T-helper 2 cell treated with Interferon-gamma antibody and Interleukin-4, amounts not matched to agents 100 ng/mL and 5 ng/mL, for 36 hours (primary cell): ENCODE results near the gene CD300LF. TPM values are rescaled to one million over a fixed set of nuclear protein-coding genes. Genes with fewer than 3 reads are reported as not detected.

Experiments used
- intact Hi-C: fragments of 100-400 bp; cut with micrococcal nuclease; formaldehyde crosslinking; loops from one replicate; pipeline ENCODE4 v1.15.1; 2023
- total RNA-seq: library from RNA; stranded (reverse); gene quantifications from 2 replicates; pipeline ENCODE4 v1.2.3, GENCODE V29; 2022

Gene CD300LF
- total RNA-seq, 1 donor from 2014 or later = not detected

- intact Hi-C loops = loop anchor here (5.0 kb wide), 1 partner anchor 279 kb away; the partner anchor contains the start of gene GPR142
These were observed 66.5 kb downstream of the CD300LF start for GRCh38 chr17:74646231-74646630.

- intact Hi-C loops = loop anchor here (5.0 kb wide), 1 partner anchor 278 kb away; the partner anchor contains the start of gene GPR142
These were observed 67.7 kb downstream of the CD300LF start for GRCh38 chr17:74645010-74645409.

- intact Hi-C loops = no loop called here
These were observed 68.3 kb downstream of the CD300LF start for GRCh38 chr17:74644419-74644818.

Other genes starting within 250 kb of the CD300LF start
- gene CD300A, start 246.3 kb downstream of the CD300LF start, total RNA-seq = 32.8 and 36.5 TPM in 2 replicates
- not detected in 2 replicates for gene CD300LB, start 181.4 kb downstream of the CD300LF start, total RNA-seq
- gene CD300C, start 166.8 kb downstream of the CD300LF start, total RNA-seq = 0.52 and 0.86 TPM in 2 replicates
- gene CD300H, start 145.4 kb downstream of the CD300LF start, total RNA-seq = not detected in 2 replicates
- gene CD300LD, start 120.6 kb downstream of the CD300LF start, total RNA-seq = not detected in 2 replicates
- not detected in 2 replicates for gene CD300E, start 89.2 kb downstream of the CD300LF start, total RNA-seq
- 91.3 and 93.8 TPM in 2 replicates for gene RAB37, start 24.3 kb upstream of the CD300LF start, total RNA-seq
- gene NHERF1, start 35.7 kb upstream of the CD300LF start, total RNA-seq = 289 and 299 TPM in 2 replicates
- 32.9 and 37.3 TPM in 2 replicates for gene NAT9, start 63.4 kb upstream of the CD300LF start, total RNA-seq
- 0.11 and 0.20 TPM in 2 replicates for gene GRIN2C, start 147.0 kb upstream of the CD300LF start, total RNA-seq
- gene FDXR, start 160.1 kb upstream of the CD300LF start, total RNA-seq = 32.2 and 33.0 TPM in 2 replicates
- gene FADS6, start 180.7 kb upstream of the CD300LF start, total RNA-seq = not detected in 2 replicates
- not detected in 2 replicates for gene USH1G, start 210.3 kb upstream of the CD300LF start, total RNA-seq
- gene OTOP2, start 211.3 kb upstream of the CD300LF start, total RNA-seq = not detected in 2 replicates
- gene OTOP3, start 223.0 kb upstream of the CD300LF start, total RNA-seq = not detected in 2 replicates